NCI-H128 (cell line): ENCODE results near the gene CREB3L2.
"Not testable (repeated sequence)": the region's sequence is repeated elsewhere in the genome, so short reads cannot be mapped to it uniquely, and the experiment has no call there.

Experiments used
- DNase-seq: peaks from one replicate; lab custom pipeline; 2025; ENCODE audit not compliant: unreplicated experiment; lab: John Stamatoyannopoulos, UW

CREB3L2 gene

GRCh38 chr7:137846827-137847567, 154.9 kb downstream of the CREB3L2 start, which contains the start of gene DGKI:
TSS of gene DGKI (minus strand) at chr7:137846974.
- DNase-seq: peak; percentile 5

- DNase-seq: no peak
Observed at GRCh38 chr7:137846549-137846826, 155.4 kb downstream of the CREB3L2 start.

- DNase-seq: no peak
Observed at GRCh38 chr7:137844677-137845425, 157.0 kb downstream of the CREB3L2 start.

- DNase-seq: no peak
Observed at GRCh38 chr7:137839903-137840779, 161.7 kb downstream of the CREB3L2 start.

- no peak for DNase-seq
Observed at GRCh38 chr7:137838706-137839315, 163.1 kb downstream of the CREB3L2 start.

GRCh38 chr7:137836541-137836940, 165.3 kb downstream of the CREB3L2 start:
- DNase-seq: no peak

GRCh38 chr7:137836113-137836509, 165.8 kb downstream of the CREB3L2 start:
- no peak for DNase-seq

- no peak for DNase-seq
Observed at GRCh38 chr7:137835486-137836112, 166.3 kb downstream of the CREB3L2 start.

- no peak for DNase-seq
Observed at GRCh38 chr7:137834552-137834951, 167.3 kb downstream of the CREB3L2 start.

- DNase-seq: not testable (repeated sequence)
Observed at GRCh38 chr7:137832990-137833389, 168.9 kb downstream of the CREB3L2 start.

GRCh38 chr7:137832382-137832781, 169.5 kb downstream of the CREB3L2 start:
- no peak for DNase-seq

GRCh38 chr7:137831555-137831954, 170.3 kb downstream of the CREB3L2 start:
- DNase-seq: not testable (repeated sequence)

- DNase-seq: no peak
Observed at GRCh38 chr7:137829337-137829992, 172.4 kb downstream of the CREB3L2 start.

- no peak for DNase-seq
Observed at GRCh38 chr7:137828456-137828855, 173.4 kb downstream of the CREB3L2 start.

- no peak for DNase-seq
Observed at GRCh38 chr7:137825489-137825888, 176.4 kb downstream of the CREB3L2 start.
